IPS-NIHi7 (cell line): ENCODE measurements around the gene ZC3H14.

Experiments used
- DNase-seq: peaks from one replicate; pipeline ENCODE4 v3.0.0; 2012; ENCODE audit warnings: mixed read lengths; ENCODE audit errors: extremely low spot score

The ZC3H14 gene

GRCh38 chr14:88551094-88551870, 11.6 kb upstream of the ZC3H14 start:
- DNase-seq = peak; percentile 84

- peak; percentile 20 for DNase-seq
Measured at GRCh38 chr14:88551980-88552431, 10.8 kb upstream of the ZC3H14 start.

GRCh38 chr14:88552876-88553275, 10.0 kb upstream of the ZC3H14 start:
- DNase-seq = no peak

- no peak for DNase-seq
Measured at GRCh38 chr14:88553886-88554456, 8.9 kb upstream of the ZC3H14 start.

- DNase-seq = peak; percentile 85
Measured at GRCh38 chr14:88554457-88555286, 8.2 kb upstream of the ZC3H14 start, which contains the start of gene PTPN21. TSS of gene PTPN21 (minus strand) at chr14:88555007. CDS start at chr14:88550417, 4,590 bp downstream.

- DNase-seq = no peak
Measured at GRCh38 chr14:88556581-88556980, 6.3 kb upstream of the ZC3H14 start.

GRCh38 chr14:88559852-88560251, 3.0 kb upstream of the ZC3H14 start:
- no peak for DNase-seq

- DNase-seq = no peak
Measured at GRCh38 chr14:88562532-88562830, 356 bp upstream of the ZC3H14 start.

GRCh38 chr14:88563845-88564244, 1.0 kb downstream of the ZC3H14 start:
- no peak for DNase-seq

GRCh38 chr14:88565427-88565826, 2.6 kb downstream of the ZC3H14 start:
- no peak for DNase-seq

GRCh38 chr14:88568196-88568595, 5.4 kb downstream of the ZC3H14 start:
- no peak for DNase-seq

- no peak for DNase-seq
Measured at GRCh38 chr14:88572117-88572516, 9.3 kb downstream of the ZC3H14 start.

GRCh38 chr14:88576222-88576621, 13.4 kb downstream of the ZC3H14 start:
- DNase-seq = no peak

GRCh38 chr14:88584451-88584850, 21.6 kb downstream of the ZC3H14 start:
- no peak for DNase-seq

GRCh38 chr14:88588081-88588480, 25.2 kb downstream of the ZC3H14 start:
- DNase-seq = no peak

- DNase-seq = no peak
Measured at GRCh38 chr14:88590173-88590572, 27.3 kb downstream of the ZC3H14 start.

- DNase-seq = no peak
Measured at GRCh38 chr14:88592031-88592430, 29.2 kb downstream of the ZC3H14 start.

GRCh38 chr14:88597038-88597437, 34.2 kb downstream of the ZC3H14 start:
- no peak for DNase-seq

GRCh38 chr14:88597601-88598000, 34.8 kb downstream of the ZC3H14 start:
- DNase-seq = no peak

- DNase-seq = no peak
Measured at GRCh38 chr14:88598097-88598675, 35.3 kb downstream of the ZC3H14 start.

GRCh38 chr14:88599326-88599725, 36.5 kb downstream of the ZC3H14 start:
- no peak for DNase-seq

- DNase-seq = no peak
Measured at GRCh38 chr14:88599761-88600439, 37.1 kb downstream of the ZC3H14 start.
